OCI-LY7 (cell line): Measurements from ENCODE around the gene NDUFS6. TPM values are rescaled to one million over a fixed set of nuclear protein-coding genes. Genes with fewer than 3 reads are reported as not detected.

Experiments
- BruUV-seq: library from RNA; stranded (reverse); fragments of 400-500 nt; replicated peaks from 2 replicates; lab custom pipeline; 2021; lab: Mats Ljungman, UMichigan
- CTCF ChIA-PET: fragments of 300-600 bp; sonication (Branson Sonifier 250); formaldehyde crosslinking; loops from one replicate; lab custom pipeline; 2022; ENCODE audit warnings: antibody characterized with exemption; ENCODE audit not compliant: unreplicated experiment; lab: Charles Lee
- POLR2A ChIA-PET: fragments of 300-600 bp; sonication (Branson Sonifier 250); formaldehyde crosslinking; loops from one replicate; lab custom pipeline; 2022; ENCODE audit warnings: antibody characterized with exemption; lab: Charles Lee
- DNase-seq: peaks from one replicate; pipeline ENCODE4 v3.0.0-alpha.2; 2015; ENCODE audit warnings: low spot score
- H2AFZ ChIP-seq: fragments of 200-600 bp; sonication (generic), shearing (Covaris generic); 2 replicates; pipeline ENCODE4 v1.6.1; 2014; ENCODE audit warnings: mild to moderate bottlenecking, antibody characterized with exemption, low read length, moderate library complexity
- H3K27ac ChIP-seq: fragments of 200-600 bp; sonication (generic); 2 replicates; pipeline ENCODE4 v1.5.1; 2014; ENCODE audit warnings: mixed run types, low read depth, mild to moderate bottlenecking, moderate library complexity, low read length, inconsistent platforms; ENCODE audit not compliant: poor library complexity, severe bottlenecking
- H3K36me3 ChIP-seq: fragments of 200-600 bp; sonication (generic); 2 replicates; pipeline ENCODE4 v1.6.1; 2014; ENCODE audit warnings: mild to moderate bottlenecking, antibody characterized with exemption, low read length, moderate library complexity, mixed read lengths; ENCODE audit not compliant: insufficient read depth
- H3K4me1 ChIP-seq: fragments of 200-600 bp; sonication (generic); 2 replicates; pipeline ENCODE4 v1.5.1; 2014; ENCODE audit warnings: mild to moderate bottlenecking, low read length; ENCODE audit not compliant: insufficient read depth, poor library complexity, severe bottlenecking
- H3K4me2 ChIP-seq: fragments of 200-600 bp; sonication (generic); 2 replicates; pipeline ENCODE4 v1.6.1; 2014; ENCODE audit warnings: mild to moderate bottlenecking, low read length
- H3K4me3 ChIP-seq: fragments of 200-600 bp; sonication (generic); 2 replicates; pipeline ENCODE4 v1.5.1; 2014; ENCODE audit warnings: mild to moderate bottlenecking, low read depth, low read length; ENCODE audit not compliant: poor library complexity, severe bottlenecking
- H3K79me2 ChIP-seq: fragments of 200-600 bp; sonication (generic); 2 replicates; pipeline ENCODE4 v1.6.1; 2016; ENCODE audit warnings: low read depth, mild to moderate bottlenecking, low read length, moderate library complexity, mixed read lengths; ENCODE audit not compliant: insufficient read depth
- H3K9me2 ChIP-seq: fragments of 200-600 bp; sonication (generic); 2 replicates; pipeline ENCODE4 v1.6.1; 2016; ENCODE audit warnings: mild to moderate bottlenecking, low read length, mixed read lengths; ENCODE audit not compliant: insufficient read depth
- H3K9me3 ChIP-seq: fragments of 200-600 bp; sonication (generic); 2 replicates; pipeline ENCODE4 v1.6.1; 2014; ENCODE audit warnings: mild to moderate bottlenecking, mixed run types, low read length, mixed read lengths
- H4K20me1 ChIP-seq: fragments of 200-600 bp; sonication (generic); 2 replicates; pipeline ENCODE4 v1.6.1; 2014; ENCODE audit warnings: mild to moderate bottlenecking, antibody characterized with exemption, low read length, moderate library complexity, mixed read lengths; ENCODE audit not compliant: insufficient read depth
- EZH2phosphoT487 ChIP-seq: fragments of 200-600 bp; sonication (generic); IDR thresholded peaks from 2 replicates; pipeline ENCODE4 v1.6.1; 2018; ENCODE audit warnings: low read depth, borderline replicate concordance, mild to moderate bottlenecking, mixed run types, antibody characterized with exemption, low read length, moderate library complexity, mixed read lengths
- intact Hi-C: fragments of 100-400 bp; cut with micrococcal nuclease; formaldehyde crosslinking; loops from one replicate; pipeline ENCODE4 v1.10.0; 2022; ENCODE audit not compliant: unreplicated experiment
- total RNA-seq, 2 experiments: library from RNA; depleted of rRNA in 1 of 2; stranded (reverse); fragments of >200 nt in 1 of 2; shearing (Covaris generic) in 1 of 2; gene quantifications; 2 replicates each; pipeline ENCODE4 v1.2.3, GENCODE V29; 2014 to 2022
- TF ChIP-seq, protein P1 (sequence below): fragments of 200-600 bp; sonication (generic); conservative IDR thresholded peaks from 2 replicates; pipeline ENCODE4 v1.5.1; 2014; ENCODE audit warnings: mild to moderate bottlenecking, antibody characterized with exemption, low read length, moderate library complexity, mixed read lengths

NDUFS6 gene
- total RNA-seq, 2 experiments from 2014 or later: 41.5 to 58.7 TPM

DNA sequence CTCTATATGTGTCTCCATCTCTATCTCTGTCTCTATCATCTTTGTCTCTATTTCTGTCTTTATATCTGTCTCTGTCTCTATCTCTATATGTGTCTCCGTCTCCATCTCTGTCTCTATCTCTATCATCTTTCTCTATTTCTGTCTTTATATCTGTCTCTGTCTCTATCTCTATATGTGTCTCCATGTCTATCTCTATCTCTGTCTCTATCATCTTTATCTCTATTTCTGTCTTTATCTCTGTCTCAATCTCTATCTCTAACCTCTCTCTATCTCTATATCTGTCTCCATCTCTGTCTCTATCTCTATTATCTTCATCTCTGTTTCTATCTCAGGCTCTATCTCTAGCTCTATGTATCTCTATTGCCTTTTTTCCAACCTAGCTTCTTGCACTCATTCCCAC is 44.5 kb downstream of the NDUFS6 start:
- H3K9me3 ChIP-seq: no peaks in the 10 kb centered on the region
- H3K36me3 ChIP-seq: no peaks in the 10 kb centered on the region
- TF ChIP-seq, protein P1, sequence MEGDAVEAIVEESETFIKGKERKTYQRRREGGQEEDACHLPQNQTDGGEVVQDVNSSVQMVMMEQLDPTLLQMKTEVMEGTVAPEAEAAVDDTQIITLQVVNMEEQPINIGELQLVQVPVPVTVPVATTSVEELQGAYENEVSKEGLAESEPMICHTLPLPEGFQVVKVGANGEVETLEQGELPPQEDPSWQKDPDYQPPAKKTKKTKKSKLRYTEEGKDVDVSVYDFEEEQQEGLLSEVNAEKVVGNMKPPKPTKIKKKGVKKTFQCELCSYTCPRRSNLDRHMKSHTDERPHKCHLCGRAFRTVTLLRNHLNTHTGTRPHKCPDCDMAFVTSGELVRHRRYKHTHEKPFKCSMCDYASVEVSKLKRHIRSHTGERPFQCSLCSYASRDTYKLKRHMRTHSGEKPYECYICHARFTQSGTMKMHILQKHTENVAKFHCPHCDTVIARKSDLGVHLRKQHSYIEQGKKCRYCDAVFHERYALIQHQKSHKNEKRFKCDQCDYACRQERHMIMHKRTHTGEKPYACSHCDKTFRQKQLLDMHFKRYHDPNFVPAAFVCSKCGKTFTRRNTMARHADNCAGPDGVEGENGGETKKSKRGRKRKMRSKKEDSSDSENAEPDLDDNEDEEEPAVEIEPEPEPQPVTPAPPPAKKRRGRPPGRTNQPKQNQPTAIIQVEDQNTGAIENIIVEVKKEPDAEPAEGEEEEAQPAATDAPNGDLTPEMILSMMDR: no peak
- no peak for TF ChIP-seq EZH2phosphoT487
- no peaks in the 10 kb centered on the region for H3K9me2 ChIP-seq
- H3K4me2 ChIP-seq: no peak overlapping the region
- no TSS peak for BruUV-seq
- no peak overlapping the region for H3K4me3 ChIP-seq
- CTCF ChIA-PET: no interaction called here
- no peaks in the 10 kb centered on the region for H3K4me1 ChIP-seq
- no peaks in the 10 kb centered on the region for H4K20me1 ChIP-seq
- no peak overlapping the region for H3K27ac ChIP-seq
- intact Hi-C loops: no loop called here
- H3K79me2 ChIP-seq: no peaks in the 10 kb centered on the region
- H2AFZ ChIP-seq: no peak overlapping the region
- POLR2A ChIA-PET: interaction anchor here (0.6 kb wide), 1 partner anchor 383 kb away, joined by 3 read pairs; no protein-coding TSS in a partner anchor
- no peak for DNase-seq

- Histone ChIP-seq H4K20me1 (no peaks in the 10 kb centered on the region), H3K4me3 (no peak overlapping the region), H3K27ac (no peak overlapping the region), H3K4me2 (no peak overlapping the region), H3K36me3 (no peaks in the 10 kb centered on the region), H3K9me2 (no peaks in the 10 kb centered on the region), H3K9me3 (no peaks in the 10 kb centered on the region), H2AFZ (no peak overlapping the region), H3K79me2 (no peaks in the 10 kb centered on the region), H3K4me1 (no peaks in the 10 kb centered on the region)
- ChIA-PET POLR2A (no interaction called here), CTCF (no interaction called here)
- DNase-seq: no peak
- intact Hi-C loops: no loop called here
- no TSS peak for BruUV-seq
- TF ChIP-seq, protein P1: no peak
- no peak for TF ChIP-seq EZH2phosphoT487
Measured at GRCh38 chr5:1846583-1846982, 45.4 kb downstream of the NDUFS6 start.

DNA sequence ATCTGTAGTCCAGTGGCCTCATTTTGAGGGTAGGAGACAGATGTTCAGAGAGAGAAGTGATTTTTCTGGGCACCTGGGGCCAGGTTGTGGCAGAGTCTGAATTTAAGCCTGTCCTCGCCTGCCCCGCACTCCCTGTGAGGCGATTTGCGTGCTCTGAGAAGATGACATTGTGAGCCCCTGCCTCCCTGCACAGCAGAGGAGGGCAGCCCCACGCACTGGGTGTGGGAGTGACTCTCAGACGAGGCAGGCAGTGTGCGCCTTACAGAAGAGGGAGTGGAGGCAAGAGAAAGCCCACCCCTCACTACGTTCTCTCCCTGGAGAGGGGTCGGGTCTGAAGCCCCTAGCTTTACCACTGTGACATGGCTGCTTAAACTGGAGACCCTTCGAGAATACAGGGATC is 45.8 kb downstream of the NDUFS6 start:
- no peaks in the 10 kb centered on the region for H3K79me2 ChIP-seq
- no peak overlapping the region for H2AFZ ChIP-seq
- CTCF ChIA-PET: no interaction called here
- intact Hi-C loops: no loop called here
- no peaks in the 10 kb centered on the region for H3K9me2 ChIP-seq
- no peak overlapping the region for H3K4me3 ChIP-seq
- H3K4me1 ChIP-seq: no peaks in the 10 kb centered on the region
- H3K4me2 ChIP-seq: no peak overlapping the region
- TF ChIP-seq, protein P1: no peak
- TF ChIP-seq EZH2phosphoT487: no peak
- H4K20me1 ChIP-seq: no peaks in the 10 kb centered on the region
- no peak overlapping the region for H3K27ac ChIP-seq
- DNase-seq: no peak
- H3K36me3 ChIP-seq: no peaks in the 10 kb centered on the region
- POLR2A ChIA-PET: no interaction called here
- no peaks in the 10 kb centered on the region for H3K9me3 ChIP-seq
- no TSS peak for BruUV-seq
